Testis (tissue), 3 donors: ENCODE measurements around the gene PIWIL4. TPM values are rescaled to one million over a fixed set of nuclear protein-coding genes. Genes with fewer than 3 reads are reported as not detected.

Experiments
- DNase-seq: peaks from one replicate; pipeline ENCODE4 v3.0.0-alpha.2; 2019
- H3K27ac ChIP-seq, 2 donors: fragments of 200-600 bp; sonication (generic); one replicate each; pipeline ENCODE4 v1.5.1; 2019
- H3K27me3 ChIP-seq: fragments of 200-600 bp; sonication (generic); one replicate; pipeline ENCODE4 v1.5.1; 2019
- H3K36me3 ChIP-seq: fragments of 200-600 bp; sonication (generic); one replicate; pipeline ENCODE4 v1.5.1; 2017; ENCODE audit warnings: low read depth; ENCODE audit errors: missing control alignments
- H3K4me1 ChIP-seq: fragments of 200-600 bp; sonication (generic); one replicate; pipeline ENCODE4 v1.5.1; 2019
- H3K4me3 ChIP-seq, 2 donors: fragments of 200-600 bp; sonication (generic); one replicate each; pipeline ENCODE4 v1.5.1; 2017 to 2019
- H3K9me3 ChIP-seq: fragments of 200-600 bp; sonication (generic); one replicate; pipeline ENCODE4 v1.5.1; 2017
- POLR2A ChIP-seq: fragments of 450-650 bp; IDR thresholded peaks from one replicate; pipeline ENCODE4 v1.6.1; 2017; ENCODE audit warnings: antibody characterized with exemption, mild to moderate bottlenecking, moderate library complexity
- WGBS, 2 donors: methylation state at CpG; one replicate each; pipeline ENCODE4 v1.1.5; 2018; 5-methylcytosine and 5-hydroxymethylcytosine counted together
- intact Hi-C: fragments of 100-400 bp; cut with DNase I; formaldehyde crosslinking; loops from one replicate; pipeline ENCODE4 v1.15.1; 2023; ENCODE audit warnings: low total_unique reads
- polyA plus RNA-seq: library from polyadenylated mRNA; stranded (reverse); fragments of 350-450 nt; fragmentation: Illumina TruSeq; extraction: RNeasy Lipid Tissue Mini Kit (QIAGEN cat#74804); gene quantifications from one replicate; pipeline ENCODE4 v1.2.3, GENCODE V29; 2014; ENCODE audit warnings: low read depth, low replicate concordance; ENCODE audit not compliant: insufficient read depth
- total RNA-seq, 2 donors: library from RNA; depleted of rRNA; stranded (reverse); fragments of >200 nt; gene quantifications; one replicate each; pipeline ENCODE4 v1.2.3, GENCODE V29; 2016
- TF ChIP-seq, protein P1 (sequence below), 3 experiments: fragments of 450-650 bp in 2 of 3; fragments of 200-600 bp in 1 of 3; sonication (generic) in 1 of 3; IDR thresholded peaks; one replicate each; pipeline ENCODE4 v1.5.1; 2016 to 2019; ENCODE audit warnings: antibody characterized with exemption in 3 of 3, mild to moderate bottlenecking in 2 of 3, moderate library complexity in 1 of 3

The PIWIL4 gene
- total and polyA plus RNA-seq, 3 donors from 2014 or later = 19.9 to 30.2 (median 23.0) TPM

DNA sequence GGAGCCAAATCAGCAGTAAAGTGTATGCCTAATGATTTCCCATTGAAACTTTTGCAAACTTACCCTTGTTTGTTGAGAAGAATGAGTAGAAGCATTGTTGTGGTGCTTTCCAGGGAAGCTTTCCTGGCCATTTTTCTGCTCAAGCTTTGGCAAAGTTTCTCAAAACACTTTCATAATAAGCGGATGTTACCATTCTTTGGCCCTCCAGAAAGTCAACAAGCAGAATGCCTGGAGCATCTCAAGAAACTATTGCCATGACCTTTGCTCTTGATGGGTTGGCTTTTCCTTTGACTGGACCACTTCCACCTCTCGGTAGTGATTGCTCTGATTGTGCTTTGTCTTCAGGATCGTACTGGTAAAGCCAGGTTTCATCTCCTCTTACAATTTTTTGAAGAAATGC, 10.7 kb downstream of the PIWIL4 start:
- no peak for DNase-seq
- H3K27me3 ChIP-seq = no peaks in the 10 kb centered on the region
- H3K27ac ChIP-seq = no peak overlapping the region
- no peaks in the 10 kb centered on the region for H3K36me3 ChIP-seq
- intact Hi-C loops = no loop called here
- no peaks in the 10 kb centered on the region for H3K9me3 ChIP-seq
- no peak overlapping the region for H3K4me3 ChIP-seq
- no peaks in the 10 kb centered on the region for H3K4me1 ChIP-seq
- TF ChIP-seq POLR2A = no peak
- TF ChIP-seq, protein P1, sequence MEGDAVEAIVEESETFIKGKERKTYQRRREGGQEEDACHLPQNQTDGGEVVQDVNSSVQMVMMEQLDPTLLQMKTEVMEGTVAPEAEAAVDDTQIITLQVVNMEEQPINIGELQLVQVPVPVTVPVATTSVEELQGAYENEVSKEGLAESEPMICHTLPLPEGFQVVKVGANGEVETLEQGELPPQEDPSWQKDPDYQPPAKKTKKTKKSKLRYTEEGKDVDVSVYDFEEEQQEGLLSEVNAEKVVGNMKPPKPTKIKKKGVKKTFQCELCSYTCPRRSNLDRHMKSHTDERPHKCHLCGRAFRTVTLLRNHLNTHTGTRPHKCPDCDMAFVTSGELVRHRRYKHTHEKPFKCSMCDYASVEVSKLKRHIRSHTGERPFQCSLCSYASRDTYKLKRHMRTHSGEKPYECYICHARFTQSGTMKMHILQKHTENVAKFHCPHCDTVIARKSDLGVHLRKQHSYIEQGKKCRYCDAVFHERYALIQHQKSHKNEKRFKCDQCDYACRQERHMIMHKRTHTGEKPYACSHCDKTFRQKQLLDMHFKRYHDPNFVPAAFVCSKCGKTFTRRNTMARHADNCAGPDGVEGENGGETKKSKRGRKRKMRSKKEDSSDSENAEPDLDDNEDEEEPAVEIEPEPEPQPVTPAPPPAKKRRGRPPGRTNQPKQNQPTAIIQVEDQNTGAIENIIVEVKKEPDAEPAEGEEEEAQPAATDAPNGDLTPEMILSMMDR (IDR thresholded peaks at IDR 0.05) = no peak
- 72 to 84% methylated on average over 3 of the region's 3 CpGs for WGBS, 2 donors

DNA sequence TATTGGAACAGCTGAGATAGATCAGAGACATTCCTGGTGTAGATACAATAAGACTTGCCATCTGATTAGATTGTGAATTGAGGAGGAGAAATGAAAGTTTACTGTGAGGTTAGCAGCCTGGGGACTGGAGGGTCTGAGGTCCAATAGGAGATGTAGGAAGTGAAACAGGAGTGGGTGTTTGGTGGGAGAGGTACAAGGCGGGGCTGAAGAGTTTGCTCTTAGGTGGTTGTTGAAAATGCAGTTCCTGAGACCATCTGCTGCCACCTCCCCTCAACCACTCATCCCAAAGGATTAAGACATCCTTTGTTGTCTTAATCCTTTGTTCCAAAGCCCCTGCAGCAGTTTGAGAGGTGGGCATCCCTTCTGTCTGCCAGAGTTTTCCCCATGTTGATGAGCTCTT, 14.8 kb downstream of the PIWIL4 start:
- no peaks in the 10 kb centered on the region for H3K27me3 ChIP-seq
- no peak for DNase-seq
- no peak for TF ChIP-seq POLR2A
- TF ChIP-seq, protein P1 (IDR thresholded peaks at IDR 0.05) = no peak
- WGBS, 2 donors = 55 to 100% methylated on average over 1 of the region's 1 CpG
- H3K4me1 ChIP-seq = no peaks in the 10 kb centered on the region
- intact Hi-C loops = no loop called here
- H3K9me3 ChIP-seq = no peaks in the 10 kb centered on the region
- H3K36me3 ChIP-seq = no peaks in the 10 kb centered on the region
- no peak overlapping the region for H3K4me3 ChIP-seq
- H3K27ac ChIP-seq = no peak overlapping the region

DNA sequence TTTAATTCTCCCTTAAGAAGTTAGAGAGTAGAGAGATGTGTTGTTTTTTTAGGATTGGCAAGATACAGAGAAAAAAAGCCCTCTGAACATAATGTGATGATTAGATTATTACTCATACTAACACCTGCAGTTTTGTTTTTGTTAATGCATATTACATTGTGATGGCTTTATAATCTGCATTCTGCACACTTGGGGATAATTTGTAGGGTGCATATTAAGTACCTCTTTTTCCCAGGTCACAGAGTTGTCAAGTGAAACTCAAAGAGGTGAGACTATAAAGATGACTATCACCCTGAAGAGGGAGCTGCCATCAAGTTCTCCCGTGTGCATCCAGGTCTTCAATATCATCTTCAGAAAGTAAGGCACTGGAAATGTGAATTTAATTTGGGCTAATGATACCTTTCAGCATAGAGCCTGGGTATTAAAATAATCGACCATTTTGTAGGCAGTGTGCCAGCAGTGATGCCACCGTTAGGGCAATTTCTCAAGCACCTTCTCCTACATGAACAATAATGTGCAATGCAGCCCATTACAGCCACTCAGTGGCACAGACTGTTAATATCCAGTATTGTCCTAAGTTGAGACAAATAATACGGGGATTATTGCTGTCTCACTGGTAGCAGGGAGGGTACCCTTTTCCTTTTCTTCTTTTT, 16.2 kb downstream of the PIWIL4 start:
- TF ChIP-seq, protein P1 (IDR thresholded peaks at IDR 0.05) = no peak
- no peak for TF ChIP-seq POLR2A
- intact Hi-C loops = no loop called here

DNA sequence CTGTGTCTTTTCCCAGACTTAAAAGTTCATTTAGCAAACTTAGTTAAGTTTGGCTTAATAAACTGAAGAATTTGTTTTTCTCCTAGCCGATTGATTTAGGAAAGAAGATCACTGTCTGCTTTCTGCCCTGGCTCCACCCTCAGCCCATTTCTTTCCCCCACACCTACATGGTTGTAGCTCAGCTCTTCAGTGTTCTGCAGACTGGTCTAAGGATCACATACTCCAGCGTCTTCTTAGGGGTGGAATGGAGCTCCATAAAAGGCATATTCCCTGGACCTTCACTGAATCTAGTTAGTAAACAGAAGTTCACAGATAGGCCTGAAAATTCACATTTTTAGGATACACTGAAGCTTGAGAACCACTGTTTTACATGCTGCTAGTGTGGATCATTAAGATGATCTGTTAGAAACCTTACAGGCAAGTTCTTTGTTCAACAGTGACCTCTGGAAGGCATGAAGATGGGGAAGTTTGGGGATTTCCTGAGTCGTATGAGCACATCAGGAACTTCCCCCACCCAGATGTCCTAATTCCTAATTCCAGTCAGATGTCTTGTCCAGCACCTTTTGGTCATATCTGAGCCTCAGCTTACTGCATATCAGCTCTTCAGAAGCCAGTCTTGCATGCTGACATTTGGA, 16.8 kb downstream of the PIWIL4 start:
- H3K27me3 ChIP-seq = no peaks in the 10 kb centered on the region
- H3K36me3 ChIP-seq = no peaks in the 10 kb centered on the region
- no peak for TF ChIP-seq POLR2A
- TF ChIP-seq, protein P1 (IDR thresholded peaks at IDR 0.05) = no peak
- 81 to 89% methylated on average over 3 of the region's 3 CpGs for WGBS, 2 donors
- no peaks in the 10 kb centered on the region for H3K4me1 ChIP-seq
- intact Hi-C loops = no loop called here
- no peak for DNase-seq
- H3K27ac ChIP-seq = no peak overlapping the region
- no peaks in the 10 kb centered on the region for H3K9me3 ChIP-seq
- no peak overlapping the region for H3K4me3 ChIP-seq

More for the DNA sequence above, 16.2 kb downstream of the PIWIL4 start:
- Histone ChIP-seq H3K27me3 (no peaks in the 10 kb centered on the region), H3K4me3 (no peak overlapping the region), H3K36me3 (no peaks in the 10 kb centered on the region), H3K4me1 (no peaks in the 10 kb centered on the region), H3K27ac (no peak overlapping the region), H3K9me3 (no peaks in the 10 kb centered on the region)
- no peak for DNase-seq
- 85% methylated on average over 4 of the region's 4 CpGs for WGBS, 2 donors

DNA sequence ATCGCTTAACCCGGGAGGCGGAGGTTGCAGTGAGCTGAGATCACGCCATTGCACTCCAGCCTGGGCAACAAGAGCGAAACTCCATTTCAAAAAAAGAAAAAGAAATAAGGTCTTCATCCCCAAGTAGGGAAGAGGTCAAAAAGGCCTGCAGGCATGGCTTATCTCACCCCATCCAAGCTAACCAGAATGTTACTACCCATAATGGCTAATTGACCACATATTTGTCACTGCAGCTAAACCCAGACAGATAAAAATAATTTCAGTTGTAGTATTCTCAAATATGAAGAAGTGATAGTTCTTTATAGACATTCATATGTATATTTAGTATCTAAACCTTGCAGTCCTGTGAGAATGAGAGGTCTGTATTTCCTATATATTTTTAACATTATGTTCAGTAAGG, 17.8 kb downstream of the PIWIL4 start:
- intact Hi-C loops = no loop called here
- 98% methylated on average over 5 of the region's 5 CpGs for WGBS, 2 donors
- Histone ChIP-seq H3K27me3 (no peaks in the 10 kb centered on the region), H3K4me1 (no peaks in the 10 kb centered on the region), H3K27ac (no peak overlapping the region), H3K4me3 (no peak overlapping the region), H3K9me3 (no peaks in the 10 kb centered on the region), H3K36me3 (no peaks in the 10 kb centered on the region)
- no peak for DNase-seq
- no peak for TF ChIP-seq POLR2A
- TF ChIP-seq, protein P1 (IDR thresholded peaks at IDR 0.05) = no peak
